Measurements from ENCODE around the gene TXLNG.

TXLNG gene

GRCh38 chrX:16883487-16883804 lies 97.2 kb downstream of the TXLNG start:
- no peak overlapping the region for H3K4me3 ChIP-seq (ENCODE audit: low read depth, low read length)
- TF ChIP-seq CTCF (IDR thresholded peaks at IDR 0.05; ENCODE audit: borderline replicate concordance, insufficient read depth, low read depth, low read length) = no peak

- no peak for TF ChIP-seq CTCF (IDR thresholded peaks at IDR 0.05; ENCODE audit: borderline replicate concordance, insufficient read depth, low read depth, low read length)
- no peak overlapping the region for H3K4me3 ChIP-seq (ENCODE audit: low read depth, low read length)
Observed at GRCh38 chrX:16885628-16886027, 99.4 kb downstream of the TXLNG start.

GRCh38 chrX:16892504-16893362 lies 106.5 kb downstream of the TXLNG start:
- TF ChIP-seq CTCF (IDR thresholded peaks at IDR 0.05; ENCODE audit: borderline replicate concordance, insufficient read depth, low read depth, low read length) = peak; percentile 90
- H3K4me3 ChIP-seq (ENCODE audit: low read depth, low read length) = no peak overlapping the region
